ENCODE data around the gene RNF217.

RNF217 gene

GRCh38 chr6:125095580-125096301, 133.5 kb downstream of the RNF217 start:
- Histone ChIP-seq H3K27me3 (ENCODE audit: control insufficient read depth in 1 of 2, insufficient read depth in 1 of 2, low read length in 2 of 2) (no peaks in the 10 kb centered on the region), H4K91ac (ENCODE audit: low read length) (no peak overlapping the region), H3K18ac (ENCODE audit: low read depth in 1 of 2, low read length in 2 of 2) (no peak overlapping the region), H3K14ac (ENCODE audit: low read length in 2 of 2) (no peak overlapping the region), H3K4me1 (ENCODE audit: control insufficient read depth, insufficient read depth, low read depth, low read length) (no peaks in the 10 kb centered on the region), H3K79me1 (replicated peaks; ENCODE audit: low read length, poor library complexity, severe bottlenecking) (no peaks in the 10 kb centered on the region), H3K4ac (ENCODE audit: low read depth in 1 of 2, low read length in 2 of 2) (no peak overlapping the region), H4K8ac (ENCODE audit: low read length) (no peak overlapping the region), H3K9ac (ENCODE audit: low read length) (peak overlapping the region; percentile 6), H3K36me3 (ENCODE audit: control insufficient read depth in 1 of 2, insufficient read depth in 2 of 2, low read depth in 1 of 2, low read length in 2 of 2) (no peaks in the 10 kb centered on the region), H2AFZ (ENCODE audit: low read depth, low read length) (no peak overlapping the region), H2AK5ac (ENCODE audit: low read length, severe bottlenecking) (no peak overlapping the region), H2BK120ac (ENCODE audit: low read depth, low read length) (no peak overlapping the region), H2BK5ac (ENCODE audit: low read depth, low read length, poor library complexity, severe bottlenecking) (no peak overlapping the region), H2BK12ac (ENCODE audit: low read length in 2 of 2) (no peak overlapping the region), H3K27ac (ENCODE audit: low read length, poor library complexity, severe bottlenecking) (peak overlapping the region; percentile 0), H3K4me2 (ENCODE audit: low read length, poor library complexity, severe bottlenecking) (no peak overlapping the region), H2BK15ac (ENCODE audit: low read depth, poor library complexity, severe bottlenecking) (no peak overlapping the region), H3K9me3 (ENCODE audit: control insufficient read depth, low read length) (no peaks in the 10 kb centered on the region), H3K4me3 (ENCODE audit: insufficient read depth in 1 of 2, low read depth in 1 of 2, low read length in 2 of 2) (no peak overlapping the region), H3K23ac (ENCODE audit: low read length in 2 of 2) (no peak overlapping the region)
- DNase-seq: peak; percentile 51
- 82% methylated on average over 5 of the region's 5 CpGs for WGBS

- H2BK120ac ChIP-seq (ENCODE audit: low read depth, low read length): no peak overlapping the region
- 100% methylated on average over 2 of the region's 2 CpGs for WGBS
- H2BK12ac ChIP-seq (ENCODE audit: low read length in 2 of 2): no peak overlapping the region
- H3K9ac ChIP-seq (ENCODE audit: low read length): no peak overlapping the region
- H4K8ac ChIP-seq (ENCODE audit: low read length): no peak overlapping the region
- H3K27ac ChIP-seq (ENCODE audit: low read length, poor library complexity, severe bottlenecking): no peak overlapping the region
- no peak overlapping the region for H3K4me2 ChIP-seq (ENCODE audit: low read length, poor library complexity, severe bottlenecking)
- no peak for DNase-seq
- H3K4ac ChIP-seq (ENCODE audit: low read depth in 1 of 2, low read length in 2 of 2): no peak overlapping the region
- no peaks in the 10 kb centered on the region for H3K79me1 ChIP-seq (replicated peaks; ENCODE audit: low read length, poor library complexity, severe bottlenecking)
- no peaks in the 10 kb centered on the region for H3K36me3 ChIP-seq (ENCODE audit: control insufficient read depth in 1 of 2, insufficient read depth in 2 of 2, low read depth in 1 of 2, low read length in 2 of 2)
- H4K91ac ChIP-seq (ENCODE audit: low read length): no peak overlapping the region
- H3K9me3 ChIP-seq (ENCODE audit: control insufficient read depth, low read length): no peaks in the 10 kb centered on the region
- no peak overlapping the region for H2AFZ ChIP-seq (ENCODE audit: low read depth, low read length)
- no peaks in the 10 kb centered on the region for H3K27me3 ChIP-seq (ENCODE audit: control insufficient read depth in 1 of 2, insufficient read depth in 1 of 2, low read length in 2 of 2)
- H3K14ac ChIP-seq (ENCODE audit: low read length in 2 of 2): no peak overlapping the region
- H3K18ac ChIP-seq (ENCODE audit: low read depth in 1 of 2, low read length in 2 of 2): no peak overlapping the region
- no peak overlapping the region for H2BK5ac ChIP-seq (ENCODE audit: low read depth, low read length, poor library complexity, severe bottlenecking)
- H2AK5ac ChIP-seq (ENCODE audit: low read length, severe bottlenecking): no peak overlapping the region
- H3K23ac ChIP-seq (ENCODE audit: low read length in 2 of 2): no peak overlapping the region
- no peak overlapping the region for H3K4me3 ChIP-seq (ENCODE audit: insufficient read depth in 1 of 2, low read depth in 1 of 2, low read length in 2 of 2)
- no peak overlapping the region for H2BK15ac ChIP-seq (ENCODE audit: low read depth, poor library complexity, severe bottlenecking)
- H3K4me1 ChIP-seq (ENCODE audit: control insufficient read depth, insufficient read depth, low read depth, low read length): peaks cover 2% of the 10 kb centered on the region
Observed at GRCh38 chr6:125097186-125097585, 134.9 kb downstream of the RNF217 start.

- H3K27me3 ChIP-seq (ENCODE audit: control insufficient read depth in 1 of 2, insufficient read depth in 1 of 2, low read length in 2 of 2): no peaks in the 10 kb centered on the region
- H3K18ac ChIP-seq (ENCODE audit: low read depth in 1 of 2, low read length in 2 of 2): no peak overlapping the region
- peaks cover 2% of the 10 kb centered on the region for H3K4me1 ChIP-seq (ENCODE audit: control insufficient read depth, insufficient read depth, low read depth, low read length)
- H4K91ac ChIP-seq (ENCODE audit: low read length): peak overlapping the region; percentile 54
- H3K9ac ChIP-seq (ENCODE audit: low read length): no peak overlapping the region
- H3K27ac ChIP-seq (ENCODE audit: low read length, poor library complexity, severe bottlenecking): no peak overlapping the region
- no peaks in the 10 kb centered on the region for H3K9me3 ChIP-seq (ENCODE audit: control insufficient read depth, low read length)
- H2AFZ ChIP-seq (ENCODE audit: low read depth, low read length): no peak overlapping the region
- H3K36me3 ChIP-seq (ENCODE audit: control insufficient read depth in 1 of 2, insufficient read depth in 2 of 2, low read depth in 1 of 2, low read length in 2 of 2): no peaks in the 10 kb centered on the region
- H3K14ac ChIP-seq (ENCODE audit: low read length in 2 of 2): no peak overlapping the region
- no peak overlapping the region for H4K8ac ChIP-seq (ENCODE audit: low read length)
- no CpG with 5 or more reads among the region's 4 CpGs for WGBS
- no peak overlapping the region for H3K23ac ChIP-seq (ENCODE audit: low read length in 2 of 2)
- no peak overlapping the region for H3K4me3 ChIP-seq (ENCODE audit: insufficient read depth in 1 of 2, low read depth in 1 of 2, low read length in 2 of 2)
- H3K79me1 ChIP-seq (replicated peaks; ENCODE audit: low read length, poor library complexity, severe bottlenecking): no peaks in the 10 kb centered on the region
- no peak for DNase-seq
- H2BK5ac ChIP-seq (ENCODE audit: low read depth, low read length, poor library complexity, severe bottlenecking): no peak overlapping the region
- H2BK12ac ChIP-seq (ENCODE audit: low read length in 2 of 2): peak overlapping the region in 1 of 2 experiments; percentile 45
- H3K4ac ChIP-seq (ENCODE audit: low read depth in 1 of 2, low read length in 2 of 2): no peak overlapping the region
- no peak overlapping the region for H2BK15ac ChIP-seq (ENCODE audit: low read depth, poor library complexity, severe bottlenecking)
- H3K4me2 ChIP-seq (ENCODE audit: low read length, poor library complexity, severe bottlenecking): no peak overlapping the region
- peak overlapping the region; percentile 95 for H2AK5ac ChIP-seq (ENCODE audit: low read length, severe bottlenecking)
- H2BK120ac ChIP-seq (ENCODE audit: low read depth, low read length): no peak overlapping the region
Observed at GRCh38 chr6:125098253-125098652, 136.0 kb downstream of the RNF217 start.

- H2BK15ac ChIP-seq (ENCODE audit: low read depth, poor library complexity, severe bottlenecking): peak overlapping the region; percentile 64
- peak overlapping the region; percentile 99 for H4K91ac ChIP-seq (ENCODE audit: low read length)
- H3K4ac ChIP-seq (ENCODE audit: low read depth in 1 of 2, low read length in 2 of 2): peak overlapping the region; percentile 6 to 97
- peak overlapping the region; percentile 99 for H4K8ac ChIP-seq (ENCODE audit: low read length)
- peak overlapping the region; percentile 42 for H2BK120ac ChIP-seq (ENCODE audit: low read depth, low read length)
- peak overlapping the region; percentile 93 for H3K4me2 ChIP-seq (ENCODE audit: low read length, poor library complexity, severe bottlenecking)
- peaks cover 3% of the 10 kb centered on the region for H3K4me1 ChIP-seq (ENCODE audit: control insufficient read depth, insufficient read depth, low read depth, low read length)
- no peaks in the 10 kb centered on the region for H3K36me3 ChIP-seq (ENCODE audit: control insufficient read depth in 1 of 2, insufficient read depth in 2 of 2, low read depth in 1 of 2, low read length in 2 of 2)
- H3K14ac ChIP-seq (ENCODE audit: low read length in 2 of 2): peak overlapping the region in 1 of 2 experiments; percentile 8
- H2AFZ ChIP-seq (ENCODE audit: low read depth, low read length): peak overlapping the region; percentile 43
- peak overlapping the region; percentile 77 for H3K27ac ChIP-seq (ENCODE audit: low read length, poor library complexity, severe bottlenecking)
- H3K27me3 ChIP-seq (ENCODE audit: control insufficient read depth in 1 of 2, insufficient read depth in 1 of 2, low read length in 2 of 2): no peaks in the 10 kb centered on the region
- whole genome bisulfite sequencing: under 1% methylated on average over 25 of the region's 48 CpGs
- no peak overlapping the region for H2AK5ac ChIP-seq (ENCODE audit: low read length, severe bottlenecking)
- DNase-seq: peak; percentile 70
- H3K23ac ChIP-seq (ENCODE audit: low read length in 2 of 2): peak overlapping the region in 1 of 2 experiments; percentile 66
- peak overlapping the region; percentile 81 to 99 for H3K18ac ChIP-seq (ENCODE audit: low read depth in 1 of 2, low read length in 2 of 2)
- peak overlapping the region; percentile 86 for H3K9ac ChIP-seq (ENCODE audit: low read length)
- H2BK5ac ChIP-seq (ENCODE audit: low read depth, low read length, poor library complexity, severe bottlenecking): peak overlapping the region; percentile 74
- H2BK12ac ChIP-seq (ENCODE audit: low read length in 2 of 2): peak overlapping the region; percentile 65 to 86
- H3K4me3 ChIP-seq (ENCODE audit: insufficient read depth in 1 of 2, low read depth in 1 of 2, low read length in 2 of 2): peak overlapping the region; percentile 66 to 83
- H3K9me3 ChIP-seq (ENCODE audit: control insufficient read depth, low read length): no peaks in the 10 kb centered on the region
- no peaks in the 10 kb centered on the region for H3K79me1 ChIP-seq (replicated peaks; ENCODE audit: low read length, poor library complexity, severe bottlenecking)
Observed at GRCh38 chr6:125099211-125100073, 137.2 kb downstream of the RNF217 start.
